H1 (cell line): ENCODE results near the gene FARS2. TPM values are rescaled to one million over a fixed set of nuclear protein-coding genes. Genes with fewer than 3 reads are reported as not detected.

Experiments used
- CTCF ChIA-PET: fragments of 300-600 bp; sonication (Branson Sonifier 250); formaldehyde crosslinking; loops from one replicate; lab custom pipeline; 2021; ENCODE audit not compliant: partially characterized antibody; lab: Charles Lee
- POLR2A ChIA-PET: fragments of 300-600 bp; sonication (Branson Sonifier 250); formaldehyde crosslinking; loops from one replicate; lab custom pipeline; 2021; ENCODE audit warnings: inconsistent platforms; ENCODE audit not compliant: partially characterized antibody; lab: Charles Lee
- DNase-seq, 2 experiments: peaks; one replicate each; pipeline versions ENCODE4 v3.0.0 to v3.0.0-alpha.2; 2010 to 2022; ENCODE audit warnings: low spot score in 2 of 2, low read depth in 1 of 2, mixed read lengths in 1 of 2
- FAIRE-seq: peaks from 2 replicates; lab custom pipeline; 2011; peaks lifted over from hg19 to GRCh38; lab: Jason Lieb, UNC
- H2AFZ ChIP-seq: 2 replicates; pipeline ENCODE4 v1.8.1; 2012; ENCODE audit warnings: low read length, inconsistent platforms
- H2AK5ac ChIP-seq: 2 replicates; pipeline ENCODE4 v1.6.1; 2013; ENCODE audit warnings: low read depth, low read length
- H2BK120ac ChIP-seq: replicated peaks from 2 replicates; pipeline ENCODE3; 2013; ENCODE audit warnings: low read depth, low read length, inconsistent platforms
- H2BK12ac ChIP-seq: 2 replicates; pipeline ENCODE4 v1.6.1; 2013; ENCODE audit warnings: low read depth, low read length
- H2BK15ac ChIP-seq: 2 replicates; pipeline ENCODE4 v1.6.1; 2013; ENCODE audit warnings: low read length
- H2BK20ac ChIP-seq: 2 replicates; pipeline ENCODE4 v1.6.1; 2013; ENCODE audit warnings: low read length
- H2BK5ac ChIP-seq: 2 replicates; pipeline ENCODE4 v1.6.1; 2013; ENCODE audit warnings: low read depth, low read length
- H3K14ac ChIP-seq: 2 replicates; pipeline ENCODE4 v1.6.1; 2013; ENCODE audit warnings: inconsistent platforms; ENCODE audit not compliant: insufficient read length
- H3K18ac ChIP-seq: 2 replicates; pipeline ENCODE4 v1.6.1; 2013; ENCODE audit warnings: low read length; ENCODE audit errors: extremely low read depth
- H3K23ac ChIP-seq: 2 replicates; pipeline ENCODE4 v1.6.1; 2013; ENCODE audit warnings: inconsistent platforms; ENCODE audit not compliant: insufficient read length
- H3K23me2 ChIP-seq: 2 replicates; pipeline ENCODE4 v1.6.1; 2013; ENCODE audit warnings: low read depth, low read length
- H3K27ac ChIP-seq: 2 replicates; pipeline ENCODE4 v1.6.1; 2011; ENCODE audit warnings: low read depth, low read length, inconsistent platforms
- H3K27me3 ChIP-seq, 4 experiments: replicated peaks in 1 of 4; 1 replicate in 1 of 4; 2 replicates in 3 of 4; pipeline versions ENCODE4 v1.6.1 to v1.8.1; 2011 to 2013; ENCODE audit warnings: low read length in 3 of 4, mild to moderate bottlenecking in 3 of 4, inconsistent platforms in 2 of 4, mixed read lengths in 2 of 4, moderate library complexity in 1 of 4; ENCODE audit not compliant: control insufficient read depth in 3 of 4, insufficient read depth in 3 of 4; ENCODE audit errors: extremely low read depth in 1 of 4
- H3K36me3 ChIP-seq, 4 experiments: 2 replicates each; pipeline versions ENCODE4 v1.6.1 to v1.8.1; 2011 to 2013; ENCODE audit warnings: mild to moderate bottlenecking in 4 of 4, low read length in 3 of 4, moderate library complexity in 2 of 4, control low read depth in 1 of 4, inconsistent platforms in 1 of 4; ENCODE audit not compliant: insufficient read depth in 4 of 4, control insufficient read depth in 2 of 4
- H3K4ac ChIP-seq: replicated peaks from 2 replicates; pipeline ENCODE3; 2013; ENCODE audit warnings: low read length, low read depth, mixed read lengths, inconsistent platforms; ENCODE audit not compliant: insufficient read length
- H3K4me1 ChIP-seq, 4 experiments: replicated peaks in 1 of 4; 1 replicate in 1 of 4; 2 replicates in 3 of 4; pipeline versions ENCODE4 v1.6.1 to v1.8.1; 2011 to 2013; ENCODE audit warnings: low read length in 3 of 4, inconsistent platforms in 2 of 4, mixed read lengths in 1 of 4; ENCODE audit not compliant: insufficient read depth in 4 of 4, control insufficient read depth in 3 of 4
- H3K4me2 ChIP-seq, 2 experiments: 2 replicates each; pipeline versions ENCODE4 v1.6.1 to v1.8.1; 2011 to 2013; ENCODE audit warnings: low read depth in 2 of 2, low read length in 2 of 2, control low read depth in 1 of 2, inconsistent platforms in 1 of 2, mild to moderate bottlenecking in 1 of 2; ENCODE audit not compliant: insufficient read depth in 1 of 2
- H3K4me3 ChIP-seq, 4 experiments: fragments of 200-600, 300-600 bp in 1 of 4; sonication (generic), shearing (Covaris generic), sonication (Bioruptor Twin) in 1 of 4; 2 replicates each; pipeline versions ENCODE4 v1.5.1 to v1.8.1; 2011 to 2016; ENCODE audit warnings: low read length in 4 of 4, low read depth in 3 of 4, control low read depth in 2 of 4, inconsistent platforms in 2 of 4, mild to moderate bottlenecking in 2 of 4, mixed read lengths in 1 of 4, moderate library complexity in 1 of 4; ENCODE audit not compliant: insufficient read depth in 2 of 4; ENCODE audit errors: extremely low read depth in 1 of 4
- H3K56ac ChIP-seq: replicated peaks from 2 replicates; pipeline ENCODE3; 2013; ENCODE audit warnings: low read depth, mild to moderate bottlenecking, mixed read lengths, low read length, inconsistent platforms; ENCODE audit not compliant: insufficient read length
- H3K79me1 ChIP-seq: 2 replicates; pipeline ENCODE4 v1.6.1; 2013; ENCODE audit warnings: low read depth, low read length, control low read depth
- H3K79me2 ChIP-seq, 2 experiments: 2 replicates each; pipeline versions ENCODE4 v1.6.1 to v1.8.1; 2012 to 2013; ENCODE audit warnings: low read length in 2 of 2, mild to moderate bottlenecking in 2 of 2, inconsistent platforms in 1 of 2; ENCODE audit not compliant: insufficient read depth in 2 of 2, control insufficient read depth in 1 of 2
- H3K9ac ChIP-seq, 4 experiments: replicated peaks in 1 of 4; 1 replicate in 1 of 4; 2 replicates in 3 of 4; pipeline versions ENCODE4 v1.6.1 to v1.8.1; 2011 to 2013; ENCODE audit warnings: low read depth in 3 of 4, low read length in 3 of 4, control low read depth in 2 of 4, mild to moderate bottlenecking in 2 of 4, moderate library complexity in 2 of 4, inconsistent platforms in 1 of 4; ENCODE audit errors: extremely low read depth in 1 of 4
- H3K9me3 ChIP-seq, 2 experiments: 2 replicates each; pipeline versions ENCODE4 v1.6.1 to v1.8.1; 2012 to 2013; ENCODE audit warnings: mild to moderate bottlenecking in 2 of 2, moderate library complexity in 2 of 2, control low read depth in 1 of 2, inconsistent platforms in 1 of 2, low read depth in 1 of 2, low read length in 1 of 2, mixed read lengths in 1 of 2; ENCODE audit not compliant: insufficient read depth in 2 of 2
- H4K20me1 ChIP-seq, 2 experiments: replicated peaks in 1 of 2; 2 replicates each; pipeline versions ENCODE3 to v1.8.1; 2011 to 2013; ENCODE audit warnings: inconsistent platforms in 2 of 2, low read length in 2 of 2, mild to moderate bottlenecking in 1 of 2; ENCODE audit not compliant: insufficient read depth in 2 of 2, control insufficient read depth in 1 of 2
- H4K5ac ChIP-seq: 2 replicates; pipeline ENCODE4 v1.6.1; 2013; ENCODE audit warnings: low read length, low read depth, mixed read lengths, inconsistent platforms; ENCODE audit not compliant: insufficient read length
- H4K8ac ChIP-seq: 2 replicates; pipeline ENCODE4 v1.8.0; 2013; ENCODE audit warnings: mild to moderate bottlenecking, moderate library complexity, low read length, inconsistent platforms; ENCODE audit not compliant: insufficient read depth; ENCODE audit errors: extremely low read depth
- H4K91ac ChIP-seq: replicated peaks from 2 replicates; pipeline ENCODE3; 2013; ENCODE audit warnings: low read length, mixed read lengths, inconsistent platforms; ENCODE audit not compliant: insufficient read length
- ATF2 ChIP-seq: IDR thresholded peaks from 2 replicates; pipeline ENCODE4 v1.6.1; 2012; ENCODE audit warnings: low read length, inconsistent platforms
- BACH1 ChIP-seq: IDR thresholded peaks from 2 replicates; pipeline ENCODE4 v1.6.1; 2012; ENCODE audit warnings: low read length, improper control_type of control experiment
- FOSL1 ChIP-seq: IDR thresholded peaks from 2 replicates; pipeline ENCODE4 v1.6.1; 2011; ENCODE audit warnings: mild to moderate bottlenecking, low read depth, low read length, moderate library complexity; ENCODE audit not compliant: insufficient read depth
- GTF2F1 ChIP-seq: IDR thresholded peaks from 2 replicates; pipeline ENCODE4 v1.6.1; 2012; ENCODE audit warnings: low read depth, low read length, improper control_type of control experiment, borderline replicate concordance
- NANOG ChIP-seq: IDR thresholded peaks from 2 replicates; pipeline ENCODE4 v1.6.1; 2011; ENCODE audit warnings: low read length, low read depth, mild to moderate bottlenecking, inconsistent platforms; ENCODE audit not compliant: insufficient read depth, poor library complexity, severe bottlenecking
- POLR2A ChIP-seq, 2 experiments: IDR thresholded peaks; 1 replicate in 1 of 2; 2 replicates in 1 of 2; pipeline ENCODE4 v1.6.1; 2011; ENCODE audit warnings: low read depth in 2 of 2, low read length in 2 of 2, mild to moderate bottlenecking in 2 of 2; ENCODE audit errors: control extremely low read depth in 1 of 2
- POU5F1 ChIP-seq: IDR thresholded peaks from 2 replicates; pipeline ENCODE4 v1.6.1; 2011; ENCODE audit warnings: low read depth, mild to moderate bottlenecking, low read length, moderate library complexity
- RAD21 ChIP-seq, 2 experiments: IDR thresholded peaks in 1 of 2; conservative IDR thresholded peaks in 1 of 2; 2 replicates each; pipeline ENCODE4 v1.6.1; 2011; ENCODE audit warnings: low read depth in 2 of 2, low read length in 2 of 2, improper control_type of control experiment in 1 of 2, inconsistent platforms in 1 of 2, mild to moderate bottlenecking in 1 of 2, moderate library complexity in 1 of 2
- SIN3A ChIP-seq, 2 experiments: IDR thresholded peaks in 1 of 2; conservative IDR thresholded peaks in 1 of 2; 2 replicates each; pipeline ENCODE4 v1.6.1; 2011 to 2012; ENCODE audit warnings: low read length in 2 of 2, improper control_type of control experiment in 1 of 2, low read depth in 1 of 2, mild to moderate bottlenecking in 1 of 2
- TEAD4 ChIP-seq: IDR thresholded peaks from 2 replicates; pipeline ENCODE4 v1.6.1; 2012; ENCODE audit warnings: low read depth, low read length, inconsistent platforms, mixed read lengths
- ZNF274 ChIP-seq: IDR thresholded peaks from 2 replicates; pipeline ENCODE4 v1.7.0; 2012; ENCODE audit warnings: low read length, borderline replicate concordance; ENCODE audit errors: extremely low read depth
- WGBS, 2 experiments: shearing (Covaris generic) in 1 of 2; methylation state at CpG; one replicate each; pipeline versions ENCODE4 v1.1.6 to v1.1.7; 2013 to 2015; ENCODE audit warnings: low lambda C conversion rate in 2 of 2, mixed read lengths in 2 of 2, inconsistent platforms in 1 of 2, low coverage in 1 of 2, missing lambda C conversion rate in 1 of 2; ENCODE audit not compliant: insufficient replicate concordance in 2 of 2, insufficient coverage in 1 of 2, insufficient read length in 1 of 2; ENCODE audit errors: extremely low coverage in 1 of 2, missing lambda C conversion rate in 1 of 2; 5-methylcytosine and 5-hydroxymethylcytosine counted together
- polyA plus RNA-seq, 7 experiments: library from polyadenylated mRNA; depleted of rRNA in 3 of 7; stranded (reverse) in 5 of 7; unstranded in 2 of 7; fragments of >200 nt in 5 of 7; fragments of 200-250 nt in 2 of 7; gene quantifications; 1 replicate in 5 of 7; 2 replicates in 1 of 7; 4 replicates in 1 of 7; pipeline versions ENCODE4 v1.2.1 to v1.2.3, GENCODE V29; 2011 to 2013; ENCODE audit warnings: missing spikeins in 2 of 7, mixed read lengths in 2 of 7
- total RNA-seq: library from RNA; stranded (reverse); fragmentation: NEBNext Ultra II Directional; extraction: Animal tissue kit (Norgen Biotek cat#: 25700); gene quantifications from 2 replicates; pipeline ENCODE4 v1.2.1, GENCODE V29; 2021

Gene FARS2
- total and polyA plus RNA-seq, 2 of the 8 experiments (the other 6 are each of a cell fraction or from before 2014, with no cell fraction given): 11.7 to 14.4 TPM

GRCh38 chr6:5652406-5653137 is 391.3 kb downstream of the FARS2 start:
- POLR2A ChIA-PET: no interaction called here
- H3K9ac ChIP-seq: no peak overlapping the region
- no peak overlapping the region for H2BK20ac ChIP-seq
- H2BK12ac ChIP-seq: no peak overlapping the region
- H3K4me3 ChIP-seq: no peak overlapping the region
- no peak overlapping the region for H3K23ac ChIP-seq
- H3K18ac ChIP-seq: no peak overlapping the region
- no peaks in the 10 kb centered on the region for H3K36me3 ChIP-seq
- no peak overlapping the region for H3K56ac ChIP-seq
- FAIRE-seq (no peak), DNase-seq (no peak)
- H4K5ac ChIP-seq: no peak overlapping the region
- H3K9me3 ChIP-seq: no peaks in the 10 kb centered on the region
- H3K27me3 ChIP-seq: no peaks in the 10 kb centered on the region
- H3K4me2 ChIP-seq: no peak overlapping the region
- H3K14ac ChIP-seq: no peak overlapping the region
- no peak overlapping the region for H2BK120ac ChIP-seq
- H2BK15ac ChIP-seq: no peak overlapping the region
- H3K23me2 ChIP-seq: no peaks in the 10 kb centered on the region
- H3K79me2 ChIP-seq: no peaks in the 10 kb centered on the region
- H4K20me1 ChIP-seq: no peaks in the 10 kb centered on the region
- no peaks in the 10 kb centered on the region for H3K79me1 ChIP-seq
- CTCF ChIA-PET: interaction anchor here (0.5 to 1.2 kb wide), 2 partner anchors 116 to 850 kb away, joined by 3 read pairs; no protein-coding TSS in a partner anchor
- H2AFZ ChIP-seq: no peak overlapping the region
- 92% methylated on average over 17 of the region's 17 CpGs; no CpG with 5 or more reads in 1 of the 2 experiments for WGBS, 2 experiments
- no peak overlapping the region for H3K27ac ChIP-seq
- no peak overlapping the region for H4K91ac ChIP-seq
- H3K4ac ChIP-seq: no peak overlapping the region
- H3K4me1 ChIP-seq: no peaks in the 10 kb centered on the region
- no peak overlapping the region for H2BK5ac ChIP-seq
- peak overlapping the region; percentile 35; the same call in 1 of the 2 replicates for H4K8ac ChIP-seq
- H2AK5ac ChIP-seq: no peak overlapping the region
- TF ChIP-seq ZNF274 (no peak), GTF2F1 (no peak), RAD21 (IDR thresholded peaks at IDR 0.05 in 1 of 2, conservative IDR thresholded peaks at IDR 0.05 in 1 of 2; ENCODE audit: low read depth in 2 of 2, low read length in 2 of 2) (no peak), NANOG (no peak), POU5F1 (no peak), ATF2 (no peak), BACH1 (no peak), SIN3A (conservative IDR thresholded peaks at IDR 0.05 in 1 of 2, IDR thresholded peaks at IDR 0.05 in 1 of 2; ENCODE audit: low read depth in 1 of 2, low read length in 2 of 2) (no peak), POLR2A (IDR thresholded peaks at IDR 0.05; ENCODE audit: control extremely low read depth in 1 of 2, low read depth in 2 of 2, low read length in 2 of 2) (no peak), FOSL1 (no peak), TEAD4 (no peak)
